WTC11 (cell line): ENCODE data around the gene NFKBIE.

Source experiments
- ATF3 ChIP-seq: sonication (generic); formaldehyde crosslinking; conservative IDR thresholded peaks from 2 replicates; pipeline ENCODE4 v1.8.1; 2022; ENCODE audit warnings: mild to moderate bottlenecking, missing genetic modification reagents
- CREB1 ChIP-seq: sonication (generic); formaldehyde crosslinking; IDR thresholded peaks from 2 replicates; pipeline ENCODE4 v1.8.0; 2023; ENCODE audit warnings: mild to moderate bottlenecking, missing genetic modification reagents
- CTCF ChIP-seq: fragments of 200-600 bp; IDR thresholded peaks from 2 replicates; pipeline ENCODE4 v1.8.0; 2022; ENCODE audit warnings: antibody characterized with exemption
- ELF4 ChIP-seq: sonication (generic); formaldehyde crosslinking; IDR thresholded peaks from 2 replicates; pipeline ENCODE4 v1.8.1; 2022; ENCODE audit warnings: low read depth, mild to moderate bottlenecking, moderate library complexity, missing genetic modification reagents
- JUN ChIP-seq: sonication (generic); formaldehyde crosslinking; IDR thresholded peaks from 2 replicates; pipeline ENCODE4 v1.8.0; 2023; ENCODE audit warnings: mild to moderate bottlenecking, missing genetic modification reagents
- TEAD4 ChIP-seq: sonication (generic); formaldehyde crosslinking; IDR thresholded peaks from 2 replicates; pipeline ENCODE4 v1.8.0; 2022; ENCODE audit warnings: mild to moderate bottlenecking, missing genetic modification reagents

- TF ChIP-seq CTCF (no peak), CREB1 (CRISPR knock-in tag) (no peak), JUN (no peak), ATF3 (CRISPR knock-in tag) (no peak), ELF4 (no peak), TEAD4 (CRISPR knock-in tag) (no peak)
Measured at GRCh38 chr6:44245912-44246662, 19.3 kb downstream of the NFKBIE start.
